ENCODE data around the gene DLG2. TPM values are rescaled to one million over a fixed set of nuclear protein-coding genes. Genes with fewer than 3 reads are reported as not detected.
"Not testable (repeated sequence)": the region's sequence is repeated elsewhere in the genome, so short reads cannot be mapped to it uniquely, and the experiment has no call there.

The DLG2 gene
- total RNA-seq, 1 donor from 2014 or later: 2.1 TPM

GRCh38 chr11:85459304-85459703 lies 167.8 kb downstream of the DLG2 start:
- H3K36me3 Mint-ChIP-seq (ENCODE audit: low read depth): no peaks in the 10 kb centered on the region
- H3K4me1 Mint-ChIP-seq (ENCODE audit: low read depth): no peaks in the 10 kb centered on the region
- no peaks in the 10 kb centered on the region for H3K27me3 Mint-ChIP-seq (ENCODE audit: insufficient read depth)
- no peak overlapping the region for H3K4me3 Mint-ChIP-seq
- peaks cover 28% of the 10 kb centered on the region for H3K9me3 Mint-ChIP-seq
- H3K27ac Mint-ChIP-seq: no peak overlapping the region
- intact Hi-C loops (cut with micrococcal nuclease): no loop called here
- DNase-seq (ENCODE audit: low spot score): no peak

- Mint-ChIP-seq H3K27ac (no peak overlapping the region), H3K27me3 (ENCODE audit: insufficient read depth) (no peaks in the 10 kb centered on the region), H3K4me3 (no peak overlapping the region), H3K4me1 (ENCODE audit: low read depth) (no peaks in the 10 kb centered on the region), H3K9me3 (no peaks in the 10 kb centered on the region), H3K36me3 (ENCODE audit: low read depth) (no peaks in the 10 kb centered on the region)
- intact Hi-C loops (cut with micrococcal nuclease): no loop called here
- DNase-seq (ENCODE audit: low spot score): no peak
Observed at GRCh38 chr11:85444479-85444878, 182.7 kb downstream of the DLG2 start.

GRCh38 chr11:85440273-85440672 lies 186.9 kb downstream of the DLG2 start:
- intact Hi-C loops (cut with micrococcal nuclease): no loop called here
- no peak for DNase-seq (ENCODE audit: low spot score)
- H3K36me3 Mint-ChIP-seq (ENCODE audit: low read depth): no peaks in the 10 kb centered on the region
- H3K27ac Mint-ChIP-seq: no peak overlapping the region
- peaks cover 15% of the 10 kb centered on the region for H3K9me3 Mint-ChIP-seq
- no peak overlapping the region for H3K4me3 Mint-ChIP-seq
- no peaks in the 10 kb centered on the region for H3K4me1 Mint-ChIP-seq (ENCODE audit: low read depth)
- H3K27me3 Mint-ChIP-seq (ENCODE audit: insufficient read depth): no peaks in the 10 kb centered on the region

GRCh38 chr11:85438328-85438727 lies 188.8 kb downstream of the DLG2 start:
- Mint-ChIP-seq H3K4me3 (no peak overlapping the region), H3K36me3 (ENCODE audit: low read depth) (no peaks in the 10 kb centered on the region), H3K27ac (no peak overlapping the region), H3K9me3 (peaks cover 27% of the 10 kb centered on the region), H3K27me3 (ENCODE audit: insufficient read depth) (no peaks in the 10 kb centered on the region), H3K4me1 (ENCODE audit: low read depth) (no peaks in the 10 kb centered on the region)
- intact Hi-C loops (cut with micrococcal nuclease): no loop called here
- DNase-seq (ENCODE audit: low spot score): no peak

- H3K4me3 Mint-ChIP-seq: no peak overlapping the region
- no peak overlapping the region for H3K27ac Mint-ChIP-seq
- H3K4me1 Mint-ChIP-seq (ENCODE audit: low read depth): no peaks in the 10 kb centered on the region
- no peaks in the 10 kb centered on the region for H3K27me3 Mint-ChIP-seq (ENCODE audit: insufficient read depth)
- no peak for DNase-seq (ENCODE audit: low spot score)
- no peaks in the 10 kb centered on the region for H3K36me3 Mint-ChIP-seq (ENCODE audit: low read depth)
- intact Hi-C loops (cut with micrococcal nuclease): no loop called here
- peaks cover 37% of the 10 kb centered on the region for H3K9me3 Mint-ChIP-seq
Observed at GRCh38 chr11:85431319-85431718, 195.8 kb downstream of the DLG2 start.

- H3K36me3 Mint-ChIP-seq (ENCODE audit: low read depth): no peaks in the 10 kb centered on the region
- H3K9me3 Mint-ChIP-seq: peaks cover 27% of the 10 kb centered on the region
- H3K27me3 Mint-ChIP-seq (ENCODE audit: insufficient read depth): no peaks in the 10 kb centered on the region
- DNase-seq (ENCODE audit: low spot score): no peak
- intact Hi-C loops (cut with micrococcal nuclease): no loop called here
- H3K4me1 Mint-ChIP-seq (ENCODE audit: low read depth): no peaks in the 10 kb centered on the region
- H3K27ac Mint-ChIP-seq: no peak overlapping the region
- H3K4me3 Mint-ChIP-seq: no peak overlapping the region
Observed at GRCh38 chr11:85423794-85424193, 203.3 kb downstream of the DLG2 start.

GRCh38 chr11:85423316-85423715 lies 203.8 kb downstream of the DLG2 start:
- Mint-ChIP-seq H3K4me1 (ENCODE audit: low read depth) (no peaks in the 10 kb centered on the region), H3K9me3 (peaks cover 27% of the 10 kb centered on the region), H3K36me3 (ENCODE audit: low read depth) (no peaks in the 10 kb centered on the region), H3K27me3 (ENCODE audit: insufficient read depth) (no peaks in the 10 kb centered on the region), H3K27ac (no peak overlapping the region), H3K4me3 (no peak overlapping the region)
- intact Hi-C loops (cut with micrococcal nuclease): no loop called here
- no peak for DNase-seq (ENCODE audit: low spot score)

GRCh38 chr11:85414175-85414574 lies 213.0 kb downstream of the DLG2 start:
- Mint-ChIP-seq H3K36me3 (ENCODE audit: low read depth) (no peaks in the 10 kb centered on the region), H3K9me3 (peaks cover 14% of the 10 kb centered on the region), H3K27ac (no peak overlapping the region)

GRCh38 chr11:85407648-85408047 lies 219.5 kb downstream of the DLG2 start:
- Mint-ChIP-seq H3K9me3 (peaks cover 10% of the 10 kb centered on the region), H3K36me3 (ENCODE audit: low read depth) (no peaks in the 10 kb centered on the region), H3K4me1 (ENCODE audit: low read depth) (no peaks in the 10 kb centered on the region), H3K27ac (no peak overlapping the region), H3K27me3 (ENCODE audit: insufficient read depth) (no peaks in the 10 kb centered on the region), H3K4me3 (no peak overlapping the region)
- DNase-seq (ENCODE audit: low spot score): no peak
- intact Hi-C loops (cut with micrococcal nuclease): no loop called here

More at GRCh38 chr11:85414175-85414574, 213.0 kb downstream of the DLG2 start:
- intact Hi-C loops (cut with micrococcal nuclease): no loop called here
- Mint-ChIP-seq H3K4me3 (no peak overlapping the region), H3K27me3 (ENCODE audit: insufficient read depth) (no peaks in the 10 kb centered on the region), H3K4me1 (ENCODE audit: low read depth) (no peaks in the 10 kb centered on the region)
- DNase-seq (ENCODE audit: low spot score): no peak

- H3K4me1 Mint-ChIP-seq (ENCODE audit: low read depth): no peaks in the 10 kb centered on the region
- no peak overlapping the region for H3K27ac Mint-ChIP-seq
- intact Hi-C loops (cut with micrococcal nuclease): no loop called here
- peaks cover 12% of the 10 kb centered on the region for H3K9me3 Mint-ChIP-seq
- H3K36me3 Mint-ChIP-seq (ENCODE audit: low read depth): no peaks in the 10 kb centered on the region
- no peaks in the 10 kb centered on the region for H3K27me3 Mint-ChIP-seq (ENCODE audit: insufficient read depth)
- DNase-seq (ENCODE audit: low spot score): no peak
- H3K4me3 Mint-ChIP-seq: no peak overlapping the region
Observed at GRCh38 chr11:85406841-85407240, 220.3 kb downstream of the DLG2 start.

- no peak overlapping the region for H3K27ac Mint-ChIP-seq
- H3K9me3 Mint-ChIP-seq: peaks cover 12% of the 10 kb centered on the region
Observed at GRCh38 chr11:85406316-85406715, 220.8 kb downstream of the DLG2 start.

GRCh38 chr11:85395515-85396055 lies 231.6 kb downstream of the DLG2 start:
- H3K27me3 Mint-ChIP-seq (ENCODE audit: insufficient read depth); H3K4me1 Mint-ChIP-seq (ENCODE audit: low read depth); DNase-seq (ENCODE audit: low spot score); H3K4me3 Mint-ChIP-seq; H3K27ac Mint-ChIP-seq; intact Hi-C loops (cut with micrococcal nuclease); H3K36me3 Mint-ChIP-seq (ENCODE audit: low read depth): not testable (repeated sequence)
- peaks cover 40% of the 10 kb centered on the region for H3K9me3 Mint-ChIP-seq

More at GRCh38 chr11:85406316-85406715, 220.8 kb downstream of the DLG2 start:
- Mint-ChIP-seq H3K27me3 (ENCODE audit: insufficient read depth) (no peaks in the 10 kb centered on the region), H3K4me3 (no peak overlapping the region), H3K36me3 (ENCODE audit: low read depth) (no peaks in the 10 kb centered on the region), H3K4me1 (ENCODE audit: low read depth) (no peaks in the 10 kb centered on the region)
- no peak for DNase-seq (ENCODE audit: low spot score)
- intact Hi-C loops (cut with micrococcal nuclease): no loop called here

- H3K9me3 Mint-ChIP-seq: peaks cover 41% of the 10 kb centered on the region
- no peaks in the 10 kb centered on the region for H3K27me3 Mint-ChIP-seq (ENCODE audit: insufficient read depth)
- intact Hi-C loops (cut with micrococcal nuclease): no loop called here
- no peak overlapping the region for H3K27ac Mint-ChIP-seq
- DNase-seq (ENCODE audit: low spot score): no peak
- no peak overlapping the region for H3K4me3 Mint-ChIP-seq
- no peaks in the 10 kb centered on the region for H3K36me3 Mint-ChIP-seq (ENCODE audit: low read depth)
- no peaks in the 10 kb centered on the region for H3K4me1 Mint-ChIP-seq (ENCODE audit: low read depth)
Observed at GRCh38 chr11:85394283-85394682, 232.9 kb downstream of the DLG2 start.

GRCh38 chr11:85391141-85391540 lies 236.0 kb downstream of the DLG2 start:
- intact Hi-C loops (cut with micrococcal nuclease): no loop called here
- H3K4me3 Mint-ChIP-seq: no peak overlapping the region
- H3K27me3 Mint-ChIP-seq (ENCODE audit: insufficient read depth): no peaks in the 10 kb centered on the region
- H3K27ac Mint-ChIP-seq: no peak overlapping the region
- no peak for DNase-seq (ENCODE audit: low spot score)
- H3K4me1 Mint-ChIP-seq (ENCODE audit: low read depth): no peaks in the 10 kb centered on the region
- H3K36me3 Mint-ChIP-seq (ENCODE audit: low read depth): no peaks in the 10 kb centered on the region
- peaks cover 28% of the 10 kb centered on the region for H3K9me3 Mint-ChIP-seq
